ENCODE results near the gene UBE2L6.

UBE2L6 gene

DNA sequence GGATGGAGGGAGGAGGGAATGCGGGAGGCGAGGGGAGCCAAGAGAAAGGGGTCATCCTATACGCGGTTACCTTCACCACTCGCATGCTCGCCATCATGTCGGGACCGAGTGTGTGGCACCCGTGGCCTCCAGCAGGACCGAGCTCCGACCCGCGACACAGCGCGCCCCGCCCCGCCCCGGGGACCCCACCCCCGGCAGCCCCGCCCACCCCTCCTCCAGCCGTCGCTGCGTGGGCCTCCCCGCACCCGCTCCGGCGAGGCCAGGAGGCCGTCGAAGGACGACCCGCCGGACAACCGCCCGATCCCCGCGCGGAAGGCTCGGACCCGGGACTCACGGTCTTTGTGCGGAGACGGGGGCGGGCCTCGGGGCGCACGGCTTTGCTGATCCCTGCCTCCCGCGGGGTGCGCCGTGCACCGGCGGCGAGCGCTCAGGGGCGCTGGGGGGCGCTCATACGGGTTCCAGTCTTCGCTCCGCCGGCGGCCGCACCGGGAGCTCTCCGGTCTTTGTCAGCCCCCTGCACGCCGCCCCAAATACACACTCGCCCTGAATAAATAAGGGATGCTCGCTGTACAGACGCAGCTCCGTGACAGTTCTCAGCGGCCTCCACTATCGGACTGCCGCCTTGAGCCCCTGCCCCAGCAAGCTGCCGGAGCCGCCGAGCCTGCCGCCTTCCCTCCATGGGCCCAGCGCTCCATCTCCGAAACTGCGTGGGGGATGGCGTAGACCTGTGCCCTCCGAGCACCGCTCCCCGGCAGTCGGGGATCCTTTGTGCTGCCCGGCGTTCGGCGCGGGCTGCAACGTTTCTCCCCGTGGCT is at the start of gene UBE2L6:
Gene UBE2L6, minus strand, starts transcription at position 158 of the 815 bp plus-strand sequence. Its CDS starts 61 bp downstream, at position 97.
- DNase-seq (ENCODE audit: low read depth in 2 of 2), result peak; percentile 18 to 75

DNA sequence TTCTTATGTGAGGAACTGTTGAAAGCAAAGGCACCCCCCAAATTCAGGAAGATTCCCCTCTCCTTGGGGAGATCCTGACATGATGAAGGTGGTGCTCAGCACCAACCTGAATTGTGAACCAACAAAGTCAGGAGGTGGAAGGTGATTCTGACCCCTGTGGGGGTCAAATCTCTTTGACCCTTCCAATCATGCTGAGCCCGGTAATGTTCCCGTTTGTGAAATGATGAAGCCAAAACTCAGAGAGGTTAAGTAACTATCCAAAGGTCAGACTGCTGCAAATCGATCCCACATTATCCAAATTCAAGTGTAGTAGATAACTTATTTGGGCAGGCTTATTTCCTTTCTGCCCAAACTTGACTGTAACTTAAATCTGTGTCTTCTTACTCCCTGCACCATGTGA is 49.1 kb upstream of the UBE2L6 start:
- DNase-seq (ENCODE audit: low read depth in 2 of 2), result no peak

DNA sequence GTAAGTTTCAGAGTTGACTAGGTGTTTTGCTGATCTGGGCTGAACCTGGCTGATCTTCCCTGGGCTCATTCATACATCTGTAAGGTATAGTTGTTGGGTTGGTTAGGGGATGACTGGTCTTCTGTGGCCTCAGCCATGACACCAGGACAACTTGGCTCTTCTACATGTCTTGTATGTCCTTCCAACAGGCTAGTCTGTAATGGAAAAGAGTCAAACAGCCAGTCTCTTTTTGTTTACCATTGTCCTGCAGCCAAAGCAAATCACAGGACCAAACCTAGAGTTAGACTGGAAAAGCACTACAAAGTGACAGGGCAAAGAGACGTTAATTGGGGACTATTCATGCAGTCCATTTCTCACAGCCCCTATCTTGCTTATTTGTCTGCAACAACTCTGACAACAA is 47.8 kb upstream of the UBE2L6 start:
- no peak for DNase-seq (ENCODE audit: low read depth in 2 of 2)

DNA sequence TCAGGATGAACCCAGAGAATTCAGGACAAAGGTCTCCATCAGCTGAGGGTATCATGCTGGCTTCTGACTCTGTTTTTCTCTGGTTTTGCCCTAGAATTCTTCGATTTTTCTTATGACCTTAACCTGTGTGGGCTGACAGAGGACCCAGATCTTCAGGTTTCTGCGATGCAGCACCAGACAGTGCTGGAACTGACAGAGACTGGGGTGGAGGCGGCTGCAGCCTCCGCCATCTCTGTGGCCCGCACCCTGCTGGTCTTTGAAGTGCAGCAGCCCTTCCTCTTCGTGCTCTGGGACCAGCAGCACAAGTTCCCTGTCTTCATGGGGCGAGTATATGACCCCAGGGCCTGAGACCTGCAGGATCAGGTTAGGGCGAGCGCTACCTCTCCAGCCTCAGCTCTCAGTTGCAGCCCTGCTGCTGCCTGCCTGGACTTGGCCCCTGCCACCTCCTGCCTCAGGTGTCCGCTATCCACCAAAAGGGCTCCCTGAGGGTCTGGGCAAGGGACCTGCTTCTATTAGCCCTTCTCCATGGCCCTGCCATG is 46.8 kb upstream of the UBE2L6 start:
- no peak for DNase-seq (ENCODE audit: low read depth in 2 of 2)

DNA sequence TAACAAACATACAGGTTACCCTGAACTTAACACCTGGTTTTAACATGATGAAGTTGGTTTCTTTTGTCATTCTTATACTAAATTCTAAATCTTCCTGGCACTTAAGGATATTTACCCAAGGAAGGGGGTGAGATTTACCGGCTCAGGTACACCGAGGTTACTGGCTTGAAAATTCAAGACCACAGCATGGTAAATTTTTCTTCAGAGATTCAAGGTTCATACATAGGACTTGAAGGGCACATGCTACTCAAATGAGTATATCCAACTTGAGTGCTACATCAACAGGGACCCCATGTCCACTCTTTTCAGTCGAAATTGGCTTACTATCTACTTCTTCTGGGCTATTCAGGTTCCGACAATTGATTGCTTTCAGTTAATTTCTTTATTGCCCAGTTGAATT is 42.7 kb upstream of the UBE2L6 start:
- DNase-seq (ENCODE audit: low read depth in 2 of 2), result no peak

DNA sequence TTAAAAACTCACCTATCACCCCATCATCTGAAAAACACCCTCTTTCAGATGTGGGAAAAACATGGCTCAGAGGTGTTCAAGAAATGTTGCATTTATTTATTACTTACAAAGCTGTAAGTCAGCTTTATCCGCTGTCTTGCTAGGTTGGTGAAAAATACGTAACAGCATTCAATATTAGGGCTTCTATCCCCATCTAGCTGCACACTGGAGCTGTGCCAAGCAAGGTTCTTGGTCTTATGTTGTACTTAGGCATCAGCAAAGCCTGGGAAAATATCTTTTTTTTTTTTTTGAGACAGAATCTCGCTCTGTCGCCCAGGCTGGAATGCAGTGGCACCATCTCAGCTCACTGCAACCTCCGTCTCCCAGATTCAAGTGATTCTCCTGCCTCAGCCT is 37.6 kb upstream of the UBE2L6 start:
- DNase-seq (ENCODE audit: low read depth in 2 of 2), result no peak

DNA sequence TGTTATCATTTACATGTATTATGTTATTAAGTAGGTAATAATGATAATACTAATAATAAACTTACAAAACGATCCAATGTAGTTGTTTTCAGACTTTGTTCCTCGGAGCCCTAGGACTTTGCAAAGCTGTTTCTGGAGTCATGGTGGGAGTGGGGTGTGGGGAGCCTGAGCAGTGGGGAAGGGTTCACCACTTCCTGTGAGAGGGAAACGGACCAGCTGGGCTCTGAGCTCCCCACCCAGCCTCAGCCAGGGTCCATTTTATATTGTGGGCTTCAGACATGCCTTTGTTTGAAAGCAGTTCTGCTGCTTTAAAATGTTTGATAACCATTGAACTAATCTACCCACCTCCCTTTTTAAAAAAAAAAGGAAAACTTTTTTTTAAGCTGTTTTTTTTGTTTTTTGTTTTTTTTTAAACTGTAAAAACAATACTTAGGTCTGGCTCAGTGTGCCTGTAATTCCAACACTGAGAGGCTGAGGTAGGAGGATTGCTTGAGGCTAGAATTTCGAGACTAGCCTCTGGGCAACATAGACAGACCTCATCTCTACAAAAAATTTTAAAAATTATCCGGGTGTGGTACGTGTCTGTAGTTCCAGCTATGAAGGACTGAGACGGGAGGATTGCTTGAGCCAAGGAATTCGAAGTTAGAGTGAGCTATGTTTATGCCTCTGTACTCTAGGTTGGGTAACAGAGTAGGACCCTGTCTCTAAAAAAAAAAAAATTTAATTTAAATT is 37.0 kb upstream of the UBE2L6 start:
- DNase-seq (ENCODE audit: low read depth in 2 of 2), result no peak

DNA sequence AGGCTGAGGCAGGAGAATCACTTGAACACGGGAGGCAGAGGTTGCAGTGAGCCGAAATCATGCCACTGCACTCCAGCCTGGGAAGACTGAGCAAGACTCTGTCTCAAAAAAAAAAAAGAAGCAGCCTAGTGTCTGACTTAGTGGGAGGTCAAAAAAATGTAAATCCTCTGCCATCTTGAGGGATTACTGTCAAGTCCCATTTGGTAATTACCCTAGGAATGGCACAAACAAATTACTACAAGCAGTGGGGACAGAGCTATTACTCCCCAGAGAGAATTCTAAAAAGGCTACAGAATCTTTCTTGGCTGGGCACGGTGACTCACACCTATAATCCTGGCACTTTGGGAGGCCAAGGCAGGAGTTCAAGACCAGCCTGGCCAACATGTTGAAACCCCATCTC is 33.8 kb upstream of the UBE2L6 start:
- no peak for DNase-seq (ENCODE audit: low read depth in 2 of 2)

DNA sequence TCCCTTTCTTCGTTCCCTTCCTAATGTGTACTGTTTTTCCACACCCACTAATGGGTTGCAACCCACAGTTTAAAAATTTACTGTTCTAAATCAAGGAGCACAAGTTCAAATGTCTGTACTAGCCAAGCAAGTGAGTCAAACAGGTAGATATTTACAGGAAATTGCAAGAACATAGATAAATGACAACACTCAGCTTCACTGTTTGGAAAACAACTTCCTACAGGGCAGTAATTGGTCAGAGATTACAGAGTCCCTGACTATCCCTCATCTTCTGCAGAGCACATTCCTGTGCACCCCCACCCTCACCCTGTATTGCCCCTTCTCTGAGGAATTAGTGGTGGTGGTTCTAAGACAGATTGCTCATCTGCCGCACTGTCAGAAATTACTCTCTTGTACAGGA is 31.9 kb upstream of the UBE2L6 start:
- no peak for DNase-seq (ENCODE audit: low read depth in 2 of 2)

DNA sequence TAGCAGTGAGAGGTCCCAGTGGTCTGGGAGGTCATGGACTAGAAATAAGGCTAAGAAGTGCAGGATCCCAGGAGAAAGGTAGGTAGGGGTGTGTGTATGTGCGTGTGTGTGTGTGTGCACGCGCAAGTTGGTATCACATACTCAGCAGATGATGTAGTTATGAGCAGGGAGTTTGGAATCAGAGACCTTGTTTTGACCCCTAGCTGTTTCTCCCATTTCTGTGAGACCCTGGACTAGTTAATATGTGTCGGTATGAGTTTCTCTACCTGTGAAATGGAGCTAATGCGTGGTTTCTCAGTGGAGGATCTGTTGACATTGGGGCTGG is 31.3 kb upstream of the UBE2L6 start:
- DNase-seq (ENCODE audit: low read depth in 2 of 2), result no peak

DNA sequence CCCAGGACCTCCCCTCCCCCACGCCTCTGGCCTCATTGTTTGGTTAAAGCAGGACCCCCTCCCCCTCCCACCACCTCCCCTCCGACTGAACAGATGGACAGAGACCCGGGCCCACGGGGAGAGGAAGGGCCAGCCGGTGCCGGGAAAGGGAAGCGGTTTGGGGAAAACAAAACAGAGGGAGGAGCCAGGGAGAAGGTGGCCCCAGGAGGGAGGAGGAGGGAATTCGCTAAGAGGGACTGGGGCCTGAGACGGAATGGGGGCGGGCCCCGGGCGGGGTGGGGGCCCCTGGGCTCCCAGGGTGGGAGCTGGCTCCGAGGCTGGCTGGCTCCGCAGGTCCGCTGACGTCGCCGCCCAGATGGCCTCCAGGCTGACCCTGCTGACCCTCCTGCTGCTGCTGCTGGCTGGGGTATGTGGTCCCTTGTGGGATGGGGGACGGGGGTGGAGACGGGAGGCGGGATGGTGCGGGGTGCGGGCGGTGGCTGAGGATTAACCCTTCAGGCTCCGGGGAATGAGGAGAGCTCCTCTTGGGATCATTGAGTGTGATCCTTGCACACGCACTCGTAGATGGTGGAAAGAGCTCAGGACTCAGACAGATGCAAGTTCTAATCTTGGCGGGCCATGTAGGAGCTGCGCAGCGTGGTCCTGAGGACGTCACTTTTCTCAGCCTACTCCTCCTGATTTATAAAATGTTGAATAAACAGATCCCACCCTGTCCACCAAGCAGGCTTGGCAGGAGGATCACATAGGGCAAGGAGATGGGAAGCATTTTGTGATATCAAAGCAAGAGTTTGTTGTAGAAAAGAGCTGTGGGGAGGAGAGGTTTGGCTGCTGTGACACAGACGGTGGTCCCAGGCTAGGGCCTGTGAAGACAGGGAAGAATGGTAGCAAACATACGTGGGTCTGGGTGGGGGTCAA is 30.7 kb upstream of the UBE2L6 start:
- no peak for DNase-seq (ENCODE audit: low read depth in 2 of 2)

DNA sequence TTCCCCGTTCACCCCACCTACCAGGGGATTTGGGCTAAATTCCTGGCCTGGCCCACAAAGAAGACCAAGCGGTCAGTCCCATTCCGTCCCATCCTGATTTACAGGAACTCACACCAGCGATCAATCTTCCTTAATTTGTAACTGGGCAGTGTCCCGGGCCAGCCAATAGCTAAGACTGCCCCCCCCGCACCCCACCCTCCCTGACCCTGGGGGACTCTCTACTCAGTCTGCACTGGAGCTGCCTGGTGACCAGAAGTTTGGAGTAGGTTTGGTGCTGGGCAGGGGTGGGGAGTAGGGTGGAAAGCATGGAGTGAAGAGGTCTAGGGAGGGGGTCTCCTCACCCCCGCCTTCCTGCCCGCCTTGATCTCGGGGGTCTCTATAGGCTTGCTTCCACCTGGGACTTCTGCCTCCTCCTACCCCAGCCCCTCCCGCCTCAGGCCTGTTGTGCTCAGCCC is 30.0 kb upstream of the UBE2L6 start, which contains the start of gene SERPING1:
Gene SERPING1, plus strand, starts transcription at position 225 of the 455 bp plus-strand sequence. CDS start 586 bp downstream, outside the sequence.
- DNase-seq (ENCODE audit: low read depth in 2 of 2), result no peak

DNA sequence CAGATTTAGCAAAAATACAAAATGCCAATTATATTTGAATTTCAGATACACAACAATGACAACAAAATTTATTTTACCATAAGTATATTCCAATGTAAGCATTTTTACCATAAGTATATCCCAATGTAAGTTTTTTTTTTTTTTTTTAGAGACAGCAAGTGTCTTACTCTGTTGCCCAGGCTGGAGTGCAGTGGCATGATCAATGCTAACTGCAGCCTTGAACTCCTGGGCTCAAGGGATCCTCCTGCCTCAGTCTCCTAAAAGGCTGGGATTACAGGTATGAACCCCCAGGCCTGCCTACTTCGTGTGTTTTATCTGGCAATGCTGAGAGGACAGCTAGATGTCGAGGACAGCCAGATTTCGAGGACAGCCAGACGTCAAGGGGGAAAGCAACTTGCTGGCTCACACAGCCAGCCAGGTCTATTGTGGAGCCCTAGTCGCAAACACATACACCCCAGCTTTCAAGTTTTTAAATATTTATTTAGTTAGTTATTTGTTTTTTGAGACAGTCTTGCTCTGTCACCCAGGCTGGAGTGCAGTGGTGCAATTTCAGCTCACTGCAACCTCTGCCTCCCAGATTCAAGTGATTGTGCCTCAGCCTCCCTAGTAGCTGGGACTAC is 28.9 kb upstream of the UBE2L6 start:
- no peak for DNase-seq (ENCODE audit: low read depth in 2 of 2)

DNA sequence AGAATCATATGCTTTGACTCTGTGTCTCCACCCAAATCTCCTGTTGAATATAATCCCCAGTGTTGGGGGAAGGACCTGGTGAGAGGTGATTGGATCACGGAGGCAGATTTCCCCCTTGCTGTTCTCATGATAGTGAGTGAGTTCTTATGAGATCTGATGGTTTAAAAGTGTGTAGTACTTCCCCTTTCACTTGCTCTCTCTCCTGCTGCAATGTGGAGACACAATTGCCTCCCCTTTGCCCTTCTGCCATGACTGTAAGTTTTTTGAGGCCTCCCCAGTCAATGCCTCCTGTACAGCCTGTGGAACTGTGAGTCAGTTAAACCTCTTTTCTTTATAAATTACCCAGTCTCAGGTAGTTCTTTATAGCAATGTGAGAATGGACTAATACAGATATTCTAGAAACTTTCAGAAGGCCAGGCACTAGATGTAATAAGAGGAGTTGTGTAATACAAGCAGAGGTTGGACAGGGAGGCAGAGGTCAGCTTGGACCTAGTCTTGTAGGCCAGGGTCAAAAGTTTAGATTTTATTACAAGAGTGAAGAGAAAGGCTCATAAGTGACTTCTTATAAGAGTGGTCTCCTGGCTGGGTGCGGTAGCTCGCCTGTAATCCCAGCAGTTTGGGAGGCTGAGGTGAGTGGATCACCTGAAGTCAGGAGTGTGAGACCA is 20.7 kb upstream of the UBE2L6 start:
- no peak for DNase-seq (ENCODE audit: low read depth in 2 of 2)

DNA sequence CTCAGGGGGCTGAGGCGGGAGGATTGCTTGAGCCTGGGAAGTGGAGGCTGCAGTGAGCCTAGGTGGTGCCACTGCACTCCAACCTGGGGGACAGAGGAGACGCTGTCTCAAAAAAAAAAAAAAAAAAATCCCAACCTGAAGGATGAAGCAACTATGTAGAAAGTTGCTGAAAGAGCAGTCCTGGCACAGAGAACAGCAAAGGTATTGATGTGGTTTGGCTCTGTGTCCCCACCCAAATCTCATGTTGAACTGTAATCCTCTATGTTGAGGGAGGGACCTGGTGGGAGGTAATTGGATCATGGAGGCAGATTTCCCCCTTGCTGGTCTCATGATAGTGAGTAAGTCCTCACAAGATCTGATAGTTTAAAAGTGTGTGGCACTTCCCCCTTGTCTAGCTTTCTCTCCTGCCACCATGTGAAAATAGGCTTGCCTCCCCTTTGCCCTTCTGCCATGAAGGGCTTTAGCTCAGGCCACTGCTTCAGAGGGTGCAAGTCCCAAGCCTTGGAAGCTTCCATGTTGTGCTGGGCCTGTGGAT is 19.3 kb upstream of the UBE2L6 start:
- no peak for DNase-seq (ENCODE audit: low read depth in 2 of 2)

DNA sequence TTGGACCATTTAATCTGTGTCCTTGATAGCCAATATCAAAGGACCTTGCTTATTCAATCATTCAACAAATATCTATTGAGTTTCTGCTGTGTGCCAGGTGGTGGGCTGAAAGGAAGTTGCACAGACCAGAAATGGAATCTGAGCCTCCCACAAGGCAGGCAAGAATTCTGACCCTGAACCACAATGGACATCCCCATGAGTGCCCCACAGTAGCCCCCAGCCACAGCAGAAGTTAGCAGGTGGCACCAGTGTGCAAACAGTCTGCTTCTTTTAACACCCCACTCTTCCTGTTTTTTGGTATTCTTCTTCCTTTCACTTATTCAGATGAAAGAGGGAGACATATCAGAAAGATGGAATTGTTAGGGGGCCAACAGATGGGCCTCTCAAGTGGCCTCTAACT is 17.8 kb upstream of the UBE2L6 start:
- no peak for DNase-seq (ENCODE audit: low read depth in 2 of 2)

DNA sequence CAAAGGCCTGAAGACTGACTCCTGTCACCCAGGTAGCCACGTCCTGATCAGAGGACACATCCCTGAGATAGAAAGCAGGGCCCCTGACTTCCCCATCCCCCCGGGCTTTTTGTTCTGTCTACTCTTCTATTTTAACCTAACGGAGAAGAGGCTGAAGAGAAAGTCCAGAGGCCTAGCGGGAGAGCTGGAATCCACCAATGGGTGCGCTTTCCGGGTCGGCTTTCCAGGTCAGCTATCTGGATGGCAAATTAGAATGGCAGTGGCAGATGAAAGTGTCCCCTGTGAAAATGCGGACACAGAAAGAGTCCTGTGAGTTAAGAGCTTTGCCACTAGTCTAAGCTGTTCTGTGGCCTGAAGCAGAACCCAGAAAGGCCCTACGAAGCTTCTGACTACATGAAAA is 16.9 kb upstream of the UBE2L6 start:
- no peak for DNase-seq (ENCODE audit: low read depth in 2 of 2)

DNA sequence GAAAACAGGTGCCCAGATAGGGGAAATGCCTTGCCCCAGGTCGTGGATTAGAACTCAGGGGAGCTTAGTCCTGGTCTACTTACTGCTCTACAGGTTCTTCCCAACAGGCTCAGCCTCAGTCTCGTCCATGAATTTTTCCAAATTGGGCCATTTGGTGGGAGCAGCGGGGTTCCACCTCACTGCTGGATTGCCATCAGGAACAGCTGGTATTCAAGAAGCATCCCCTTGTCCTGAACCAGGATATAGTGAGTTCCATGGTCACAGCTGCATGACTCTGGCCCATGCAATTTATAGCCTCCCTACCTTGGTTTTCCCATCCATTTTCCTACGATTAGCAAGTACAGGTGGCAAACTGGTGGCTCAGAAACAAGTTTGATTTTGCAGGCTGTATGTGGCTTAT is 6.6 kb upstream of the UBE2L6 start:
- DNase-seq (ENCODE audit: low read depth in 2 of 2), result no peak

DNA sequence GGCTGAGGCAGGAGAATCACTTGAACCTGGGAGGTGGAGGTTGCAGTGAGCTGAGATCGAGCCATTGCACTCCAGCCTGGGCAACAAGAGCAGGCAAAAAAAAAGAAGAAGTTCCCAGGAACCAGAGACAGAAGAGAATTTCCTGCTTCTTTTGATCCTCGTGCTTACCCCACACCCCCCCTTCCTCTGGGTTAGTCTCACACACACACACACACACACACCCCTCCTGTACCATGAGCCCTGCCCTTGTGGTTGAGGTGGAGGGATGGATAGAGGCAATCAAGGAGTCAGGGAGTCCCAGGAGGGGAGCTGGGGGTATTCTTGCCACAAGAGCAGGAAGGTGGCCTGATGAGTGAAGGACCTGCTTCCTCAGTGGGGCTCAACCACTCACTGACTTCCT is 4.1 kb upstream of the UBE2L6 start:
- DNase-seq (ENCODE audit: low read depth in 2 of 2), result no peak

DNA sequence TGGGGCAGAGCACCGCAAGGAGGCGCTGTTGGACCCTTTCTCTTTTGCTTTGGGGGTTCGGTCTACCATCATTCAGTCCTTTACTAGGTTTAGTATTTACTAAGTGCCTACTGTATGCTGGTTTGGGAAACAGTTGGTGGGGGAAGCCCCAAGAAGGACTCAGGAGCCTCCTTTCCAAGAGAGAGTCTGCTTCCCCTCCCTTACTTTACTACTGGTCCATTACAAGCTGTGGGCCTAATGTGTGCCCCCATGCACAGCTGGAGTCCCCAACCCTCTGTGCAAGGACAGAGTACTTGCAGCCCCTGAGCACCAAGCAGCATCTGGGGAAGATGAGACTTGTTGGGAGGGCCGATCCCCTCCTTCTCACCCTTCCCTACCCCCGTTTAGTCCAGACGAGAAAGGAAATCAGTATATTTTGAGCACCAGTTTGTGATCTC is 876 bp upstream of the UBE2L6 start:
- DNase-seq (ENCODE audit: low read depth in 2 of 2), result peak in 1 of 2 donors; percentile 73

Measured in stimulated activated CD8-positive, alpha-beta memory T cell treated with anti-CD3 and anti-CD28 coated beads, Interleukin-7, amount 100 ng/mL, for 4 hours (primary cell).